Natural killer cell (primary cell): ENCODE measurements around the gene ATP6V1D. TPM values are rescaled to one million over a fixed set of nuclear protein-coding genes. Genes with fewer than 3 reads are reported as not detected.

ENCODE experiments used
- ATAC-seq, 3 donors: fragments of 150-1000 bp in 2 of 3; fragments of 200-7000 bp in 1 of 3; cut with Tn5 transposase; 1 replicate in 1 of 3; 2 replicates in 2 of 3; pipeline ENCODE4 v1.10.0; 2021; ENCODE audit warnings: mild to moderate bottlenecking in 2 of 3, moderate library complexity in 2 of 3
- DNase-seq, 2 donors: peaks; one replicate each; pipeline versions ENCODE4 v3.0.0 to v3.0.0-alpha.2; 2013 to 2021; ENCODE audit warnings: mixed read lengths in 1 of 2
- H3K27ac ChIP-seq: one replicate; pipeline ENCODE4 v1.5.1; 2013; ENCODE audit warnings: mild to moderate bottlenecking, low read length
- H3K27me3 ChIP-seq: one replicate; pipeline ENCODE4 v1.6.1; 2013; ENCODE audit warnings: low read length; ENCODE audit not compliant: control insufficient read depth, insufficient read depth
- H3K36me3 ChIP-seq: one replicate; pipeline ENCODE4 v1.6.1; 2013; ENCODE audit warnings: low read length; ENCODE audit not compliant: control insufficient read depth, insufficient read depth
- H3K4me1 ChIP-seq: one replicate; pipeline ENCODE4 v1.6.1; 2013; ENCODE audit warnings: low read length; ENCODE audit not compliant: control insufficient read depth, insufficient read depth
- H3K4me3 ChIP-seq: one replicate; pipeline ENCODE4 v1.5.1; 2013; ENCODE audit warnings: low read length
- H3K9me3 ChIP-seq: one replicate; pipeline ENCODE4 v1.6.1; 2013; ENCODE audit warnings: low read length; ENCODE audit not compliant: control insufficient read depth, insufficient read depth
- H3K27ac Mint-ChIP-seq, 2 donors: one replicate each; pipeline ENCODE4 v1.8.0; 2022; ENCODE audit warnings: mild to moderate bottlenecking in 2 of 2, mixed read lengths in 2 of 2, moderate library complexity in 1 of 2
- H3K27me3 Mint-ChIP-seq, 2 donors: one replicate each; pipeline ENCODE4 v1.8.0; 2022; ENCODE audit warnings: low read depth in 2 of 2, mixed read lengths in 2 of 2
- H3K36me3 Mint-ChIP-seq: one replicate; pipeline ENCODE4 v1.8.0; 2022; ENCODE audit warnings: mixed read lengths
- H3K4me1 Mint-ChIP-seq, 2 donors: one replicate each; pipeline ENCODE4 v1.8.0; 2022; ENCODE audit warnings: mixed read lengths in 2 of 2
- H3K4me3 Mint-ChIP-seq: one replicate; pipeline ENCODE4 v1.8.0; 2022; ENCODE audit warnings: mild to moderate bottlenecking, moderate library complexity, mixed read lengths
- H3K9me3 Mint-ChIP-seq, 2 donors: one replicate each; pipeline ENCODE4 v1.8.0; 2022; ENCODE audit warnings: mixed read lengths in 2 of 2
- WGBS: methylation state at CpG from one replicate; pipeline ENCODE4 v1.1.7; 2013; ENCODE audit warnings: missing lambda C conversion rate; ENCODE audit not compliant: insufficient coverage; 5-methylcytosine and 5-hydroxymethylcytosine counted together
- intact Hi-C: fragments of 100-400 bp; cut with micrococcal nuclease; formaldehyde crosslinking; loops from one replicate; pipeline ENCODE4 v1.14.2; 2022
- total RNA-seq, 4 donors: library from RNA; stranded (reverse); fragments of 120-200 nt in 1 of 4; gene quantifications; one replicate each; pipeline versions ENCODE4 v1.2.3 to v1.2.4, GENCODE V29; 2013 to 2022
- TF ChIP-seq, protein P1 (sequence below): fragments of 200-600 bp; IDR thresholded peaks from one replicate; pipeline ENCODE4 v1.8.0; 2022; ENCODE audit warnings: antibody characterized with exemption

Gene ATP6V1D
- total RNA-seq, 3 donors from 2014 or later (not counting 1 experiment from before 2014, with no cell fraction given): 61.9 to 77.5 (median 70.0) TPM

DNA sequence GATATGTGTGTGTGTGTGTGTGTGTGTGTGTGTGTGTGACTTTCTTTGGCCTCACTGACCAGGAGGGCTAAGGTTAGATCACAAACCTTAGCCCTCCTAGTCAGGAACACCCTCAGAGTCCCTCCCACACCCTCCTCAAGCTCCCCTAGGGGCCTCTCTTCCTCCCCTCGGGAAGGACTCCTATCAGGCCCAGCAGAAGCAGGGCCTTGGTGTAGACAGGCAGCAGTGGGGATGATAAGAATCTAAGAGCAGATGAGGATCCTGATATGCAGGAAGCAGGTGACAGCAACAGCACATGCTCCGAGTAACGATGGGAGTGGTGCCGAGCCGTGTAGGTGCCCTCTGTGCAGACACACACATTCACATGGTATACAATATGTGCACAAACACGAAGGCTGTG, 31.7 kb upstream of the ATP6V1D start:
- DNase-seq (peak in 1 of 2 donors; percentile 12), ATAC-seq (no peak)
- no peaks in the 10 kb centered on the region for H3K9me3 Mint-ChIP-seq
- Histone ChIP-seq H3K9me3 (no peaks in the 10 kb centered on the region), H3K36me3 (no peaks in the 10 kb centered on the region), H3K4me3 (no peak overlapping the region), H3K4me1 (no peaks in the 10 kb centered on the region), H3K27me3 (no peaks in the 10 kb centered on the region), H3K27ac (no peak overlapping the region)
- 28% methylated on average over 6 of the region's 6 CpGs for WGBS
- peaks cover 7% of the 10 kb centered on the region for H3K36me3 Mint-ChIP-seq
- intact Hi-C loops: no loop called here
- H3K4me1 Mint-ChIP-seq: no peaks in the 10 kb centered on the region
- no peak overlapping the region for H3K4me3 Mint-ChIP-seq
- TF ChIP-seq, protein P1, sequence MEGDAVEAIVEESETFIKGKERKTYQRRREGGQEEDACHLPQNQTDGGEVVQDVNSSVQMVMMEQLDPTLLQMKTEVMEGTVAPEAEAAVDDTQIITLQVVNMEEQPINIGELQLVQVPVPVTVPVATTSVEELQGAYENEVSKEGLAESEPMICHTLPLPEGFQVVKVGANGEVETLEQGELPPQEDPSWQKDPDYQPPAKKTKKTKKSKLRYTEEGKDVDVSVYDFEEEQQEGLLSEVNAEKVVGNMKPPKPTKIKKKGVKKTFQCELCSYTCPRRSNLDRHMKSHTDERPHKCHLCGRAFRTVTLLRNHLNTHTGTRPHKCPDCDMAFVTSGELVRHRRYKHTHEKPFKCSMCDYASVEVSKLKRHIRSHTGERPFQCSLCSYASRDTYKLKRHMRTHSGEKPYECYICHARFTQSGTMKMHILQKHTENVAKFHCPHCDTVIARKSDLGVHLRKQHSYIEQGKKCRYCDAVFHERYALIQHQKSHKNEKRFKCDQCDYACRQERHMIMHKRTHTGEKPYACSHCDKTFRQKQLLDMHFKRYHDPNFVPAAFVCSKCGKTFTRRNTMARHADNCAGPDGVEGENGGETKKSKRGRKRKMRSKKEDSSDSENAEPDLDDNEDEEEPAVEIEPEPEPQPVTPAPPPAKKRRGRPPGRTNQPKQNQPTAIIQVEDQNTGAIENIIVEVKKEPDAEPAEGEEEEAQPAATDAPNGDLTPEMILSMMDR: no peak
- H3K27ac Mint-ChIP-seq: no peak overlapping the region
- peaks cover 0 to 3% of the 10 kb centered on the region in 2 donors for H3K27me3 Mint-ChIP-seq

DNA sequence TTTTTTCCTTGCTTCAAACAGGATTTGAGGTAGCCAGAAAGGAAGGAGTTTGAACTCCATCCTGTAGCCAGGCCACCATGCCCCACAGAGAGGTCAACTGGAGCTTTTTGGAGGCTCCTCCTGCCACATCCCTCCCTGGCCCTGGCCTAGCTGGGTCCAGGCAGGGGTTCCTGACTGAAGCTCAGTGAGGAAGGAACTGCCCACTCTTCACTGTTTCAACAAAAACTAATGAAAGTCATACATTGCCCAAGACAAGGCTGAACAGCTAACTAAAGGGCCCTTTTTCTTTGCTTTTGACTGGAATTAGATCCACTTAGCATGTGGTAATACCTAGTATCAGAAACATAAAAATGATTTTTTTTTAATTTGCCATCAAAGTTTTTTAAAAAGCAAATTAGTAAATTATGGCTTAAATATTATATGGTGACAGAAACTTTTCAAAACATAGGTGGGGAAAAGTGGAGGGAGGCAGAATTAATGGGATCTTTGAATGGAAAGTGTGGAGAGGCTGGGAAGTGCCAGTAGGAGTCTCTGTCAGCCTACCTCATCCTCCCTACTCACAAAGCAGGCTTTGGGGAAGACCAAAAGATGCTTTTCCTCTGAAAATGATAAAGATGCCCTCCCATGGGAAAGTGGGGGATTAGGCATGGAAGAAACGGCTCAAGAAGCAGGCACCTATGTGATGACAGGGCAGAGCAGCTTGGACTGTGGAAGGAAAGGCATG, 30.4 kb upstream of the ATP6V1D start:
- Mint-ChIP-seq H3K4me3 (no peak overlapping the region), H3K36me3 (peaks cover 7% of the 10 kb centered on the region), H3K9me3 (no peaks in the 10 kb centered on the region), H3K4me1 (no peaks in the 10 kb centered on the region), H3K27ac (no peak overlapping the region), H3K27me3 (peaks cover 0 to 2% of the 10 kb centered on the region in 2 donors)
- H3K27ac ChIP-seq: no peak overlapping the region
- H3K9me3 ChIP-seq: no peaks in the 10 kb centered on the region
- WGBS: 97% methylated on average over 1 of the region's 1 CpG
- H3K36me3 ChIP-seq: peaks cover 9% of the 10 kb centered on the region
- intact Hi-C loops: no loop called here
- H3K4me1 ChIP-seq: no peaks in the 10 kb centered on the region
- ATAC-seq (no peak), DNase-seq (no peak)
- H3K4me3 ChIP-seq: no peak overlapping the region
- H3K27me3 ChIP-seq: no peaks in the 10 kb centered on the region
- TF ChIP-seq, protein P1: no peak

DNA sequence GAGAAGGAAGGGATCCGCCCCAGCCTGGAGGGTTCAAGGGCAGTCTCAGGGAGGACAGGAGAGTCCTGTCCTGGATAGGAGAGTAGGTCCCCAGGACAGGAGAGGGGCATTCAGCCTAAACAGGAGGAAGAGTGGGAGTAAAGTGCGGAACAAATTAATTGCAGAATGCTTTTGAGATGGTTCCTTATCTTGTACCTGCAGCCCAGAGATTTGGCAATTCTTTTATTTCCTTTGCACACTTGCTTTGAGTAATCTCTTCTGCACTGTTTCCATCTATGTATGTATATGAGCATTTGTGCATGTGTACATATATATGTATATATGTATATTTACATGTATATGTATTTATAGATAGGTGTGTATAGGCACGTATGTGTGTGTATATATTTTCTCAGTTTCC, 29.7 kb upstream of the ATP6V1D start:
- intact Hi-C loops: no loop called here
- Histone ChIP-seq H3K4me1 (no peaks in the 10 kb centered on the region), H3K9me3 (no peaks in the 10 kb centered on the region), H3K4me3 (no peak overlapping the region), H3K36me3 (peaks cover 16% of the 10 kb centered on the region), H3K27ac (no peak overlapping the region), H3K27me3 (no peaks in the 10 kb centered on the region)
- Mint-ChIP-seq H3K9me3 (no peaks in the 10 kb centered on the region), H3K4me1 (no peaks in the 10 kb centered on the region), H3K4me3 (no peak overlapping the region), H3K27ac (no peak overlapping the region), H3K27me3 (no peaks in the 10 kb centered on the region), H3K36me3 (peaks cover 7% of the 10 kb centered on the region)
- DNase-seq: no peak
- ATAC-seq: no peak
- TF ChIP-seq, protein P1: no peak
- 85% methylated on average over 3 of the region's 3 CpGs for whole genome bisulfite sequencing

DNA sequence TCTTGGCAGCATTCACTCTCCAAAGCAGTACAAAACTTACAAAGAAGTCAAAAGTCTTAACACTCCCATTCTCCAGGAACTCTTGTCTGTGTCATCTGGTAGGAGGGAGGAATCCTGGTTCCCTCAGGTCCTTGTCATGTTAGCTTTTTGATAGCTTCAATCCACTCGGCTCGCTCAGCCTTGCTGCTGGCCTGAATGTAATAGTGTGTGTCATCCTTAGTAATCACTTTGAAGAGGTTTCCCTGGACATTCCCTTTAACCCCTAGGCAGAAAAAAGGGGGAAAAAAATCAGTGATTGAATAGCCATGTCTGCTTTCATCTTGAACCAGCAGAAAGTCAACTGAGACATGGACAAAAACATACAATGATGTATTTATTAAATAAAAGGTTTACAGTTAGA, 27.6 kb upstream of the ATP6V1D start:
- H3K36me3 Mint-ChIP-seq: peaks cover 15% of the 10 kb centered on the region
- Histone ChIP-seq H3K36me3 (peaks cover 36% of the 10 kb centered on the region), H3K9me3 (no peaks in the 10 kb centered on the region), H3K27me3 (no peaks in the 10 kb centered on the region), H3K4me3 (no peak overlapping the region), H3K4me1 (no peaks in the 10 kb centered on the region), H3K27ac (no peak overlapping the region)
- H3K27me3 Mint-ChIP-seq: no peaks in the 10 kb centered on the region
- H3K4me3 Mint-ChIP-seq: no peak overlapping the region
- H3K4me1 Mint-ChIP-seq: no peaks in the 10 kb centered on the region
- DNase-seq (no peak), ATAC-seq (no peak)
- intact Hi-C loops: no loop called here
- H3K27ac Mint-ChIP-seq: peak overlapping the region in 1 of 2 donors; percentile 38
- TF ChIP-seq, protein P1: no peak
- 94% methylated on average over 2 of the region's 2 CpGs for WGBS
- H3K9me3 Mint-ChIP-seq: no peaks in the 10 kb centered on the region
